HG03575 (cell line): Measurements from ENCODE around the gene RIOX2.
"Not testable (repeated sequence)": the region's sequence is repeated elsewhere in the genome, so short reads cannot be mapped to it uniquely, and the experiment has no call there.

Source experiments
- ATAC-seq: cut with Tn5 transposase; IDR thresholded peaks from one replicate; pipeline ENCODE4 v1.9.1; 2021; ENCODE audit not compliant: unreplicated experiment, insufficient number of reproducible peaks, low FRiP score; ENCODE audit errors: extremely low read depth

RIOX2 gene

GRCh38 chr3:97971679-97972567, at the start of gene RIOX2:
Gene RIOX2, minus strand, starts transcription at chr3:97972431. Its CDS starts 4,838 bp downstream, at chr3:97967593.
- ATAC-seq: peak; percentile 69

- no peak for ATAC-seq
Measured at GRCh38 chr3:98020412-98020811, 48.2 kb upstream of the RIOX2 start.

GRCh38 chr3:98018301-98018700, 46.1 kb upstream of the RIOX2 start:
- no peak for ATAC-seq

- no peak for ATAC-seq
Measured at GRCh38 chr3:98014268-98014585, 42.0 kb upstream of the RIOX2 start.

- no peak for ATAC-seq
Measured at GRCh38 chr3:98013411-98014267, 41.4 kb upstream of the RIOX2 start.

GRCh38 chr3:98012979-98013378, 40.7 kb upstream of the RIOX2 start:
- no peak for ATAC-seq

- not testable (repeated sequence) for ATAC-seq
Measured at GRCh38 chr3:98010883-98011449, 38.7 kb upstream of the RIOX2 start.

GRCh38 chr3:98010194-98010882, 38.1 kb upstream of the RIOX2 start:
- no peak for ATAC-seq

GRCh38 chr3:98008855-98009254, 36.6 kb upstream of the RIOX2 start:
- ATAC-seq: no peak

GRCh38 chr3:98005438-98005837, 33.2 kb upstream of the RIOX2 start:
- no peak for ATAC-seq

- ATAC-seq: no peak
Measured at GRCh38 chr3:98004721-98005120, 32.5 kb upstream of the RIOX2 start.

- ATAC-seq: no peak
Measured at GRCh38 chr3:98003306-98003969, 31.2 kb upstream of the RIOX2 start.

GRCh38 chr3:98002717-98003116, 30.5 kb upstream of the RIOX2 start:
- no peak for ATAC-seq

GRCh38 chr3:97999994-98000393, 27.8 kb upstream of the RIOX2 start:
- ATAC-seq: no peak

GRCh38 chr3:97999103-97999502, 26.9 kb upstream of the RIOX2 start:
- no peak for ATAC-seq

GRCh38 chr3:97996988-97997387, 24.8 kb upstream of the RIOX2 start:
- ATAC-seq: no peak

GRCh38 chr3:97994328-97994945, 22.2 kb upstream of the RIOX2 start:
- no peak for ATAC-seq

- ATAC-seq: no peak
Measured at GRCh38 chr3:97993526-97993925, 21.3 kb upstream of the RIOX2 start.
